ENCODE measurements around the gene KCNQ1. TPM values are rescaled to one million over a fixed set of nuclear protein-coding genes. Genes with fewer than 3 reads are reported as not detected.
A peak's percentile ranks its signal among the peaks of the same experiment; 100 is the strongest.

Gene KCNQ1
- total RNA-seq, 1 experiment from 2014 or later = 2.3 TPM

DNA sequence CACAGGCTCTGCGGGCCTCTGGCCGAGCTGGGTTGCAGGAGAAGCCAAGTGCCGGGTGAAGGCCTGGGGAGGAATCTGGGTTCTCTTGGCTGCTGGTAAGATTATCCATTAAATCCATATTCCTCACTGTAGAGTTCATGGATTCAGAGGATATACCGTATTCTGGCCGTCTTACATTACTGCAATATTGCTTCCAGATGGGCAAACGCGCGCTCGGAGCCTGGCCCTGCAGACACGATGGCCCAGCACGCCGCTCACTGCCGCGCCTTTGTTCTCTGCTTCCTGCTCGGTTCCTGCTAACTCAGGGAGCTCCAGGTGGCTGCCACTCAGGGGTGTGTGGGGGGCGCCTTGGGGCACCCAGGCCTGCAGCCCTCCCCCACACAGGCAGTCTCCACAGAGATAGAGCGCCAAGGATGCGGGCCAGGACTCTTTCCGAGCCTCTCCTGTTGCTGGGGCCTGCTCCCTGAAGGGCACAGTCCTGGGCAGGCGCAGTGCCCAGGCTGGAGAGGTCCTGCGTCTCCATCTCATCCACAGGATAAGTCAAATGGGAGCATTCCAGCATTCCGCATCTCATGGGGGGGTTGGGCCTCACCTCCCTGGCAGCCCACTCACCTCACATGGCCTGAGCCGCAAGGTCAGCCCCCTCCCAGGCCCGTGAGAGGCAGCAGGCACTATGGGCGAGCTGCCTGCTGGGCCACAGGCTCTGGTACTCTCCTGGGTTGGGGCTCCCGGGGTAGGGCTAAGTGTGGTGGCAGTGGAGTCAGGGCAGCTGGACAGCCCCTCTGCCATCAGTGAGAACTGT, 269.1 kb downstream of the KCNQ1 start:
- Histone ChIP-seq H2BK15ac (ENCODE audit: low read depth, low read length) (no peak overlapping the region), H4K91ac (ENCODE audit: insufficient read length, low read depth, low read length) (no peak overlapping the region), H3K79me1 (ENCODE audit: insufficient read depth, low read depth, low read length, poor library complexity, severe bottlenecking) (no peaks in the 10 kb centered on the region), H3K9ac (ENCODE audit: extremely low read depth, insufficient read length, low read length) (no peak overlapping the region), H3K27ac (ENCODE audit: insufficient read length, low read depth, low read length) (no peak overlapping the region), H2BK12ac (ENCODE audit: insufficient read length, low read depth, low read length) (no peak overlapping the region), H3K27me3 (ENCODE audit: insufficient read depth, low read length) (peaks cover 9% of the 10 kb centered on the region; the same call in 1 of the 2 replicates), H3K14ac (ENCODE audit: insufficient read depth, low read length) (peak overlapping the region; percentile 2; the same call in 1 of the 2 replicates), H4K8ac (replicated peaks; ENCODE audit: insufficient read length, low read depth, low read length) (no peak overlapping the region), H3K56ac (ENCODE audit: insufficient read length, low read depth, low read length) (no peak overlapping the region), H3T11ph (ENCODE audit: low read length) (no peak overlapping the region), H2AFZ (ENCODE audit: low read length) (no peak overlapping the region), H2BK5ac (ENCODE audit: insufficient read length, low read length) (no peak overlapping the region), H3K4me1 (ENCODE audit: insufficient read depth, low read length) (peaks cover 5% of the 10 kb centered on the region; the same call in 1 of the 2 replicates), H3K4me2 (ENCODE audit: insufficient read depth, insufficient read length, low read length) (no peak overlapping the region), H3K79me2 (ENCODE audit: insufficient read depth, low read length) (no peaks in the 10 kb centered on the region), H2BK20ac (ENCODE audit: low read depth, low read length, poor library complexity, severe bottlenecking) (no peak overlapping the region), H3K23me2 (ENCODE audit: insufficient read length, low read depth, low read length, poor library complexity, severe bottlenecking) (no peaks in the 10 kb centered on the region), H2BK120ac (ENCODE audit: low read depth, low read length, poor library complexity, severe bottlenecking) (no peak overlapping the region), H3K9me3 (ENCODE audit: control insufficient read depth, low read depth, low read length) (no peaks in the 10 kb centered on the region), H3K18ac (ENCODE audit: insufficient read length, low read depth, low read length) (no peak overlapping the region), H4K20me1 (ENCODE audit: control insufficient read depth, insufficient read depth, insufficient read length) (no peaks in the 10 kb centered on the region), H4K5ac (ENCODE audit: insufficient read length, low read depth, low read length) (no peak overlapping the region), H3K4ac (ENCODE audit: low read depth, low read length) (no peak overlapping the region), H3K23ac (ENCODE audit: insufficient read length, low read depth, low read length) (no peak overlapping the region), H2AK5ac (ENCODE audit: insufficient read length, low read length) (no peak overlapping the region)
- Mint-ChIP-seq H3K36me3 (ENCODE audit: insufficient read depth in 1 of 3, low read depth in 3 of 3) (peaks cover 2 to 19% (median 3%) of the 10 kb centered on the region in 3 experiments; a peak in 4 of 7 replicates), H3K27ac (no peak overlapping the region), H3K4me1 (peaks cover 10 to 15% of the 10 kb centered on the region in 2 experiments), H3K27me3 (ENCODE audit: low read depth) (peaks cover 100% of the 10 kb centered on the region), H3K9me3 (peaks cover 18% of the 10 kb centered on the region in 2 experiments), H3K4me3 (no peak overlapping the region)
- DNase-seq = no peak
- TF ChIP-seq CTCF (conservative IDR thresholded peaks at IDR 0.05) = no peak
- WGBS (ENCODE audit: extremely low coverage, insufficient read length, low lambda C conversion rate) = no CpG with 5 or more reads among the region's 26 CpGs

All from H9 (cell line).